SK-N-SH treated with all-trans-retinoic acid at 6 μM for 48 hours (cell line): ENCODE measurements around the gene NCBP3.

ENCODE experiments used
- ARNTL ChIP-seq: fragments of 450-650 bp; formaldehyde crosslinking; IDR thresholded peaks from 2 replicates; pipeline ENCODE4 v1.5.0; 2020; ENCODE audit warnings: low read depth, mild to moderate bottlenecking, moderate library complexity, borderline replicate concordance
- BACH2 ChIP-seq: fragments of 250-450 bp; sonication (Bioruptor Pico); IDR thresholded peaks from 2 replicates; pipeline ENCODE4 v1.9.0; 2021; ENCODE audit warnings: mild to moderate bottlenecking, borderline replicate concordance
- GLIS3 ChIP-seq: fragments of 250-450 bp; sonication (Bioruptor Pico); IDR thresholded peaks from 2 replicates; pipeline ENCODE4 v1.5.0; 2020; ENCODE audit warnings: mild to moderate bottlenecking, moderate library complexity

GRCh38 chr17:3815122-3815521 is 30.9 kb downstream of the NCBP3 start:
- TF ChIP-seq ARNTL (CRISPR knock-in tag) (no peak), GLIS3 (CRISPR knock-in tag) (no peak), BACH2 (CRISPR knock-in tag) (no peak)
